GM18502 (cell line): ENCODE data around the gene DHX38.
"Not testable (repeated sequence)": the region's sequence is repeated elsewhere in the genome, so short reads cannot be mapped to it uniquely, and the experiment has no call there.

Source experiments
- ATAC-seq: cut with Tn5 transposase; IDR thresholded peaks from one replicate; pipeline ENCODE4 v1.9.1; 2021; ENCODE audit warnings: mild to moderate bottlenecking; ENCODE audit not compliant: unreplicated experiment, poor library complexity

The DHX38 gene

DNA sequence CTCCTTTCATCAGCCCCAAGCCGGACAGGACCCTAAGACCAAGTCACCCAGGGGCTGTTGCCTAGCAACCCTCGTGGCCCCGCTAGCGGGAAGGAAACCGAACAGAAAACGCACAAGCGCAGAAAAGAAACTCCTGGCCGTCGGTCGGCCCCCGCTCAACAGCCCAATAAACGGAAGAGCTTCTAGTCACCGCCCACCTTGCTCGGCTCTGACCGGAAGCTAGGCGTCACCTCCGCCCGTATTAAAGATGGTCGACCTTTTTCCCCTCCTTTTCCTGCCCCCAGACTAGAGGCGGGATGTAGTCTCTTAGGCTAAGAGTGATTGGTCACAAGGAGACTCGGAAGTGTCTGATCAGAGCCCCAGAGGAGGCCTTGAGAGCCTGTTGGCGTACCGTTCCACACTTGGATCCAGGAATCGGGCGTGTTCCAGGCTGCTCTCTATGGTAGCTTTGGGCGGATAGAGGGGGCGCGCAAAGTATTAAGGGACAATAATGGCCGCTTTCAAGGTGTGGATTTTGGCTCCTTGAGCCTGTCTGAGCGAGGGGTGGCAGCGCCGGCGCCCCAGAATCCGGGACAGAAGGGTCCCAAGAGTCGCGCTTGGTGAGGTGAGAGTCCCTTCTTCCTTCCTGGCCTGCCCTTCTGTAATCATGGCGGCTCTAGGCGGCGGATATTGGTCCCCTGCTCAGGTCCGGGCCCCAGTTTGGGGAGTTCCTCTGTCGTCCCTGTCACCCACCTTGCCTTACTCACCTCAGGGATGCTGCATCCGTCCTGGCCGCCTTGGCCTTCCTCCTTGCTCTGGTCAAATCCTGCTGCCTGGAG lies at the start of gene DHX38, which contains the start of gene TXNL4B:
DHX38 (plus strand) TSS at position 400 of the 818 bp plus-strand sequence. CDS start 2,311 bp downstream, outside the sequence.
TXNL4B (minus strand) TSS at position 173 of the 818 bp plus-strand sequence. CDS start 2,871 bp downstream, outside the sequence.
- ATAC-seq, result peak; percentile 98

DNA sequence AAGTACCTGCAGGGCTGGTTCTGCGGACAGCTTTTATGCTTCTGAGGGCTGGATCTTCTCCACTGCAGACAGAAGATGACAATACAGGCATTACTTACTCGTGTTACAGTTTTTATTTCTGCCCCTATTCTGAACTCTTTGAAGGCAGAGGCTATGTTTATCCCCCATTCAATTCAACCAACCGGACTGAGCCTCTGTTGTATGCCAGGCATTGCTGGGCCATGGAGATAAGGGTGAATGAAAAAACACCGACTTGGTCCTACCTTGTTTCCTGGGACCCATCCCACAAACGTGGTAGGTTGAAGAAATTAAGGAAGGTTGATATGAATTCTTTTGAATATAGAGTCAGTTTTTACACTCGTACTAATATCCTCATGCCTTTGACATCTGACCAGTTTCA lies 49.4 kb upstream of the DHX38 start:
- no peak for ATAC-seq

DNA sequence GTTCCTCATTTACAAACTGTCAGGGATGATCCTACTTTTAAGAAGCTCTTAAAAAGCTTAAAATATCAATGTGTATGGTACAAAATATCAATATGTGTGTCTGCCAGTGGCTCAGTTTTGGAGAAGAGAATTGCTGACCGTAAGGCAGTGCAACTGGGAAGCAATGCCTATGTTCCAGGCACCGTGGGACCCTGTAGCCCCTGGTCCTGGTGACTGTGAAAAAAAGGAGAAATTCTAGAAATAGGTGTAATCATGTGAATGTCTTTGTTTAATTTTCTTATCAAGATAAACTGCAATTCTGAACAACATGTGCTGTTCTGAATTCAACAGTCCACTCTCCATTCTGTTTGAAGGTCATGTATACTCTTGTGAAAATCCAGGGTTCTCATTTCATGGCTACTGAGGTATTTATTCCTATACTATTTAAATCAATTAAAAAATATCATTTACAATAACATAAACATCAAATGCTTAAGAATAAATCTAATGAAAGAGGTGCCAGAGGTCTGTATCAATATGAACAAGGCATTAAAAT lies 48.8 kb upstream of the DHX38 start:
- ATAC-seq, result no peak

DNA sequence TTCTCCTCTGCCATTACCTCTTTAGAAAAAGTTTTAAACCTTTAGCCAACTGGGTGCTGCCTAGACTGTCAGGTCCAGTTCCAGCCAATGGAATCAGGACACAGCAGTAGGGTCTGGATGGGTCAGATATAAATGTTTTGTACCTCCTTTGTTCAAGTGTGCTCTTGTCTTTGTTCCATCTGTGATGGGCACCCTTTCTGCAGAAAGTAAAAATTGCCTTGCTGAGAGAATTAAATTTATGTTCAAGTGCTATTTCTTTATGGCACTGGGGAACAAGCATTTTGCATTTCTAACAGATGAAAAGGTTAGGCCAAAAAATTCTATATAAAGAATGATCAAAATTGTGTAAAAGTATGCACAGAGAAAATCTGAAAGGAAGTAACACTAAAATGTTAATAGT lies 44.5 kb upstream of the DHX38 start:
- no peak for ATAC-seq

DNA sequence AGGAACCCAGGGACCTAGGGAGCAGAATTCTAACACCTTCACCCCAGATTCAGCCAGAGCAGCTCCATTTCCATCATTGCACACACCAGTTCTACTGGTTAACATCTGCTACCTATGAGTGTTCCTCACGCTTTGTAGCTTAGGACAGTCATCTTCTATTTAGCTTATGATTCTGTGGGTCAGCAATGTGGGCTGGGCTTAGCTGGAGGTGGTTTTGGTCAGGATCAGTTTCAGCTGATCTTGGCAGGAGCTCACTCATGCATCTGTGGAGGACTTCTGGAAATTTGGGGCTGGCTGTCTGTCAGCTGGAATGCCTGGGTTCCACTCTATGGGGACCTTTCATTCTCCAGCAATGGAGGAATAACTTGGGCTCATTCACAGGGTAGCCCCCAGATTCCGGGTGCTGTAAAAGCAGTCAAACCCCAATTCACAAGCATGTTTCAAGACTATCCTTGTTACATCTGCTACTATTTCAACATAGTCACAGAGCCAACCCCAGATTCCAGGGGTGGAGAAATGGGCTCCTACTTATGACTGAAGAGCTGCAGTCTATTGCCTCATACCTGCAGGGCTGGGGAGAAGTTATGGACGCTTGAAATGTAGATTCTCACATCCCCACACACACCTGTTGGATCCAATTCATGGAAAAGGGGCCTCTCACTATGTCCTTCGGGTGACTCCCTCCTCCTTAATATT lies 42.7 kb upstream of the DHX38 start:
- no peak for ATAC-seq

GRCh38 chr16:72051818-72052217 lies 41.8 kb upstream of the DHX38 start:
- no peak for ATAC-seq

GRCh38 chr16:72054254-72054847 lies 39.3 kb upstream of the DHX38 start, which contains the start of gene HP:
Gene HP, plus strand, starts transcription at chr16:72054505. Its CDS starts 148 bp downstream, at chr16:72054653.
- ATAC-seq, result not testable (repeated sequence)

DNA sequence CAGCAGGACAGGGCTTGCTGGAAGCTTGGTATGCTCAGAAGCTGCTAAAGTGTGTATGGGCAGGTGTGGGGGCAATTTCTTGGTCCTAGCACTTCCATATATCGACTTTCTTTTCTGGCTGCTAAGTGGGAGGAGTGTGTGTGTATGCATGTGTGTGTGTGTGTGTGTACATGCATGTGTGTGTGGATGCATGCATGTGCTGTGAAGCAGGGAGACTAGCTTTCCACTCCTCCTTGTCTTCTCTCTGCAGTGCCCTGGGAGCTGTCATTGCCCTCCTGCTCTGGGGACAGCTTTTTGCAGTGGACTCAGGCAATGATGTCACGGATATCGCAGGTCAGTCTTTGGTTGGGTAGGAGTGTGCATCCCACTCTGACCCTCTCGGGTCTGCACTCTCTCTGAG lies 37.7 kb upstream of the DHX38 start:
- no peak for ATAC-seq

GRCh38 chr16:72057313-72057712 lies 36.3 kb upstream of the DHX38 start:
- not testable (repeated sequence) for ATAC-seq

DNA sequence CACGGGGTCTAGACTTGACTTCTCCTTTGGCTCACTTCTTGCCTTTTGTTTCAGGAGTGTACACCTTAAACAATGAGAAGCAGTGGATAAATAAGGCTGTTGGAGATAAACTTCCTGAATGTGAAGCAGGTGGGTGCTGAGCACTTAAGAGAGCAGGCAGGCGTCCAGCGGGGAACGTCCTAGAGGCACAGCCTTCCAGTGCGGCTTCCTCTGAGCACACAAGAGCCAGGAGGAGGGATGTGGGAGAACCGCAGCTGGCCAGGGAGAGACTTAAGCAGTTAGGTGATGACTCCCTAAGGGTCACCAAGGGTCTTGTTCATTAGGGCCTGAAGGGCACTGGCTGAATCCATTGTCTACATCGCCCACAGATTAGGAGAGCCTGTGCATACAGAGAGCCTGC lies 34.6 kb upstream of the DHX38 start:
- ATAC-seq, result not testable (repeated sequence)

DNA sequence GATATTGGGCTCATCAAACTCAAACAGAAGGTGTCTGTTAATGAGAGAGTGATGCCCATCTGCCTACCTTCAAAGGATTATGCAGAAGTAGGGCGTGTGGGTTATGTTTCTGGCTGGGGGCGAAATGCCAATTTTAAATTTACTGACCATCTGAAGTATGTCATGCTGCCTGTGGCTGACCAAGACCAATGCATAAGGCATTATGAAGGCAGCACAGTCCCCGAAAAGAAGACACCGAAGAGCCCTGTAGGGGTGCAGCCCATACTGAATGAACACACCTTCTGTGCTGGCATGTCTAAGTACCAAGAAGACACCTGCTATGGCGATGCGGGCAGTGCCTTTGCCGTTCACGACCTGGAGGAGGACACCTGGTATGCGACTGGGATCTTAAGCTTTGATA lies 33.2 kb upstream of the DHX38 start:
- no peak for ATAC-seq

DNA sequence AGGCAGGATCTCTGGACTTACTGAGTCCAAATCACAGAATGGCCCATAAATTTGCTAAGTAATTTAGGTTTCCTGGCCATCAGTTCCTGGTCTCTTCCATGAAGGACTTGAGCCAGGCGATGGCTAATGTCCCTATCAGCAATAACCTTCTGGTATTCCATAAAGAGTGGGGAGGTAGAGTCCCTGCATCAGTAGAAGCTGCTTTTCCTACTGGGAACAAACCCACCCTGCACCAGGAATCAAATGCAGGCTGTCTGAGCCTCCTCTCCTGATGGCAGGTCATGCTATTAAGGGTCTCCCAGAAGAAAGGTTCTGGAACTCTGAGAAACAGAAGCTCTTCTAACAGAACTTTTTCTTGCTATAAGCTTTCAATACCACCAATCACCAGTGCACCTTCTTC lies 32.1 kb upstream of the DHX38 start:
- no peak for ATAC-seq

GRCh38 chr16:72064361-72064894 lies 29.2 kb upstream of the DHX38 start:
- ATAC-seq, result no peak

GRCh38 chr16:72066747-72067146 lies 26.9 kb upstream of the DHX38 start:
- peak; percentile 46 for ATAC-seq

GRCh38 chr16:72068930-72069329 lies 24.7 kb upstream of the DHX38 start:
- no peak for ATAC-seq

GRCh38 chr16:72072514-72073342 lies 20.9 kb upstream of the DHX38 start:
- no peak for ATAC-seq

DNA sequence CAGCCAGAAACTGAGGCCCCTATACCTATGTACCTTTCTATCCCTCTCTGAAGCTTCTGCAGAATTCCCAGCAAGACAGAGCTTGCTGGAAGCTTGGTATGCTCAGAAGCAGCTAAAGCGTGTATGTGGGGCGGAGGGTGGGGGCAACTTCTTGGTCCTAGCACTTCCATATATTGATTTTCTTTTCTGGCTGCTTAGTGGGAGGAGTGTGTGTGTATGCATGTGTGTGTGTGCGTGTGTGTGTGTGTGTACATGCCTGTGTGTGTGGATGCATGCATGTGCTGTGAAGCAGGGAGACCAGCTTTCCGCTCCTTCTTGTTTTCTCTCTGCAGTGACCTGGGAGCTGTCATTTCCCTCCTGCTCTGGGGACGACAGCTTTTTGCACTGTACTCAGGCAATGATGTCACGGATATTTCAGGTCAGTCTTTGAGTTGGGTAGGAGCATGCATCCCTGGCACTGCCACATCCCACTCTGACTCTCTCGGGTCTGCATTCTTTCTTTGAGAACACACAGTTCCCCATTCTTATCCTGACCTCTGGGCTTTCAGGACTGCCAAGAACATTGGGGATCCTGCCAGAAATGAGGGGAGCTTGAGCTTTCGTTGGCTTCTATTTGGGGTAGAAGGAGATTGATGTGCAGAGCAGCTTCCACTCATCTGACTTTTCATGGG lies 20.0 kb upstream of the DHX38 start:
- ATAC-seq, result no peak

DNA sequence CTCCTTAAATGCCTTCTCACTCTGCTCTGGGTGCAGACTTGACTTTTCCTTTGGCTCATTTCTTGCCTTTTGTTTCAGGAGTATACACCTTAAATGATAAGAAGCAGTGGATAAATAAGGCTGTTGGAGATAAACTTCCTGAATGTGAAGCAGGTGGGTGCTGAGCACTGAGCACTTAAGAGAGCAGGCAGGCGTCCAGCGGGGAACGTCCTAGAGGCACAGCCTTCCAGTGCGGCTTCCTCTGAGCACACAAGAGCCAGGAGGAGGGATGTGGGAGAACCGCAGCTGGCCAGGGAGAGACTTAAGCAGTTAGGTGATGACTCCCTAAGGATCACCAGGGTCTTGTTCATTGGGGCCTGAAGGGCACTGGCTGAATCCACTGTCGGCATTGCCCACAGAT lies 18.6 kb upstream of the DHX38 start:
- ATAC-seq, result not testable (repeated sequence)
